ENCODE results near the gene STX8. TPM values are rescaled to one million over a fixed set of nuclear protein-coding genes. Genes with fewer than 3 reads are reported as not detected.

The STX8 gene
- polyA plus RNA-seq, 1 experiment = 44.7 TPM

DNA sequence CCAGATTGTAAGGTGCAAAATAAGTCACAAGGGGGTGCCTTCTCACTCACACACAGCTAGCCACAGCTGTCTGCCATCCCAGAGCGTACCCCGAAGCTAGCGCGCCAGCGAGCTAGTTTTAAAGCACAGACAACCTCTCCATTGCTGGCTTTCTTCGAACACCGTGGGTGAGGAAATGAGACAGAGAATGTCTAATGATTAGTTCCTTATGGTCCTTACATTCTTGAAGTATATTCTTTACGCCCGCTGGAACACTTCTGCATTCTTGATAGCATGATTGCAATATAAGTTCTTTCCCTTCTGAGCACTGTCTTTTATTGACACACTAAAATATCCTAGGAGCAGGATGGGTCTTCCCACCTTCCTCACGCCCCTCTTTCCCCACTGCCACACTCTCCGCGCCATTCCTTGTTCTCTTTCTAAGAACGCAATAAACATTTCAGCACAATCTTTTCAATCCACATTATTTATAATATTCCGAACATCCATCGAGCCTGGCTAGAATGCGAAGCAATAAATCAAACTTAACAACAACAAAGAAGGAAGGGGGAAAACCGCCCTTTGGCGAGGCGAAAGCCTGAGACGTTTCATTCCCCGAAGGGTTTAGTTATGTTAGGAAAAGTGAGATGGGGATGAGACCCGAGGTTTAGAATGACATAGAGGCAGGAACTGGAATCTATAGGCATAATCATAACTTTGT is 303.0 kb downstream of the STX8 start:
- H3K4me3 ChIP-seq (ENCODE audit: low read depth, low read length) = no peak overlapping the region
- DNase-seq (ENCODE audit: low read depth) = no peak
- CTCF ChIA-PET = interaction anchor here (1.3 kb wide), 1 partner anchor 12 kb away, joined by 3 read pairs; no protein-coding TSS in a partner anchor

DNA sequence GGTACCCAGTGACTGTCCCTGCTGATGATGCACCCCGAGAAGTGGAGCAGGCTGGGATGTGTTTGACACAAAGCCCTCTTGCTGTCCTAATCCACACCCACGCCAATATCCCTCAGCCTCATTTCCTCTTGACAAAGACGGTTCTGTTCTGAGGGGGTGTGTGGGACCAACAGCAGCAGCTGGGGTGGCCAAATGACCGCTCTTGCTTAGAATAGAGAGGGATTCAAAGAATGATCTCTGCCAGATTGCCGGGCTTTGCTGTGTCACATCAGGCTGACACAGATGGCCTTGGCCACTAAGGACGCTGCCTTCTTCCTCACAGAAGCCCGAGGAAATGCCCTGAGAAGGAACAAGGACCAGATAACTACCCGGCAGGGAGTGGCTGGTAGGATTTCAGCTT is 303.6 kb downstream of the STX8 start:
- Histone ChIP-seq H3K36me3 (ENCODE audit: control insufficient read depth, insufficient read depth, low read length) (no peaks in the 10 kb centered on the region), H3K27me3 (ENCODE audit: control insufficient read depth, insufficient read depth, low read length) (no peaks in the 10 kb centered on the region), H3K4me3 (ENCODE audit: low read depth, low read length) (no peak overlapping the region)
- POLR2A ChIA-PET = no interaction called here
- no peak for DNase-seq (ENCODE audit: low read depth)
- TF ChIP-seq, protein P1, sequence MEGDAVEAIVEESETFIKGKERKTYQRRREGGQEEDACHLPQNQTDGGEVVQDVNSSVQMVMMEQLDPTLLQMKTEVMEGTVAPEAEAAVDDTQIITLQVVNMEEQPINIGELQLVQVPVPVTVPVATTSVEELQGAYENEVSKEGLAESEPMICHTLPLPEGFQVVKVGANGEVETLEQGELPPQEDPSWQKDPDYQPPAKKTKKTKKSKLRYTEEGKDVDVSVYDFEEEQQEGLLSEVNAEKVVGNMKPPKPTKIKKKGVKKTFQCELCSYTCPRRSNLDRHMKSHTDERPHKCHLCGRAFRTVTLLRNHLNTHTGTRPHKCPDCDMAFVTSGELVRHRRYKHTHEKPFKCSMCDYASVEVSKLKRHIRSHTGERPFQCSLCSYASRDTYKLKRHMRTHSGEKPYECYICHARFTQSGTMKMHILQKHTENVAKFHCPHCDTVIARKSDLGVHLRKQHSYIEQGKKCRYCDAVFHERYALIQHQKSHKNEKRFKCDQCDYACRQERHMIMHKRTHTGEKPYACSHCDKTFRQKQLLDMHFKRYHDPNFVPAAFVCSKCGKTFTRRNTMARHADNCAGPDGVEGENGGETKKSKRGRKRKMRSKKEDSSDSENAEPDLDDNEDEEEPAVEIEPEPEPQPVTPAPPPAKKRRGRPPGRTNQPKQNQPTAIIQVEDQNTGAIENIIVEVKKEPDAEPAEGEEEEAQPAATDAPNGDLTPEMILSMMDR (IDR thresholded peaks at IDR 0.05; ENCODE audit: insufficient read depth, low read depth, low read length) = no peak
- CTCF ChIA-PET = interaction anchor here (1.3 kb wide), 1 partner anchor 12 kb away, joined by 3 read pairs; no protein-coding TSS in a partner anchor

More for the DNA sequence above, 303.0 kb downstream of the STX8 start:
- POLR2A ChIA-PET = no interaction called here
- Histone ChIP-seq H3K27me3 (ENCODE audit: control insufficient read depth, insufficient read depth, low read length) (no peaks in the 10 kb centered on the region), H3K36me3 (ENCODE audit: control insufficient read depth, insufficient read depth, low read length) (no peaks in the 10 kb centered on the region)
- TF ChIP-seq, protein P1 (IDR thresholded peaks at IDR 0.05; ENCODE audit: insufficient read depth, low read depth, low read length) = no peak

DNA sequence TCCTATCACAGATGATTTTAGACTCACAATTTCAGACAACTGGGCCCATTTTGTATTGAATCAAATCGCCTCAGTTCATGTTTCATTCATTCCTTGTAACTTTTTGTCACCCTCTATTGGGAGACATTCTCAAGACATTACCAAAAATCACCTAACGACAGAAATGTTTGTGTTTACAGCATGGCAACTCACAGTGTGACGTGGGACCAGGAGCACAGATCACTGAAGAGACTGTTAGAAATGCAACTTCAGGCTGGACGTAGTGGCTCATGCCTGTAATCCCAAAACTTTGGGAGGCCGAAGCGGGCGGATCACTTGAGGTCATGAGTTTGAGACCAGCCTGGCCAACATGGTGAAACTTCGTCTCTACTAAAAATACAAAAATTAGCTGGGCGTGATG is 304.7 kb downstream of the STX8 start:
- H3K27me3 ChIP-seq (ENCODE audit: control insufficient read depth, insufficient read depth, low read length) = no peaks in the 10 kb centered on the region
- POLR2A ChIA-PET = no interaction called here
- TF ChIP-seq, protein P1 (IDR thresholded peaks at IDR 0.05; ENCODE audit: insufficient read depth, low read depth, low read length) = no peak
- CTCF ChIA-PET = no interaction called here
- H3K36me3 ChIP-seq (ENCODE audit: control insufficient read depth, insufficient read depth, low read length) = no peaks in the 10 kb centered on the region
- DNase-seq (ENCODE audit: low read depth) = no peak
- H3K4me3 ChIP-seq (ENCODE audit: low read depth, low read length) = no peak overlapping the region

DNA sequence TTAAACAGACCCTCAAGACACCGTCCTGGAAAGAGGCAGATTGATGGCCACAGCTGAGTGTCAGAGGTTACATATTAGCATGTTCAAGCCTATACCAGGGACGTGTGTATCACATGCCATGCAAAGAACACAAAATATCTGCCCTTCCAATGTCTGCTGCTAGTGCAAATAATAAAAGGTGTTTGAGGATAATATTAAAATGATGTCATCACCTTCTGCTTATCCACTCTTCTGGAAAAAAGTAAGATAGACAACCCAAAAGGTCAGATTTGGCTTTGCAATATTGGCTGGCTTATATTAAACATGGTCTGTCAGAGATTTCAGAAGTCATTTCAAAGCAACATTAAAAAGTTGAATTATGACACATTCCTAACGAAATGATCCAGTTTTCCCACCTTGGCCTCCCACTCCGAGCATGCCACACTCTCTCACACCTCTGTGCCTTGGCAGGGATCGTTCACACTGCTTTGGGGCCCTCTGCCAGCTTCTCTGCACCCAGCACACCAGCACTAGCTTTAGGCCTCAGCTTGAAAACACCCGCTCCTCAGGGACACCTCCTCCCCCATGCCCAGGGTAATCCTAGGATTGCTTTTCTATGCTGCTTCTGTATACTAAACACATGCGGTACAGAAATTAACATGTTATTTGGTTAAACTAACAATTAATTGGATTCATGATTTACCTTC is 306.1 kb downstream of the STX8 start:
- ChIA-PET POLR2A (no interaction called here), CTCF (no interaction called here)
- TF ChIP-seq, protein P1 (IDR thresholded peaks at IDR 0.05; ENCODE audit: insufficient read depth, low read depth, low read length) = no peak
- Histone ChIP-seq H3K27me3 (ENCODE audit: control insufficient read depth, insufficient read depth, low read length) (no peaks in the 10 kb centered on the region), H3K4me3 (ENCODE audit: low read depth, low read length) (no peak overlapping the region), H3K36me3 (ENCODE audit: control insufficient read depth, insufficient read depth, low read length) (no peaks in the 10 kb centered on the region)
- DNase-seq (ENCODE audit: low read depth) = no peak

DNA sequence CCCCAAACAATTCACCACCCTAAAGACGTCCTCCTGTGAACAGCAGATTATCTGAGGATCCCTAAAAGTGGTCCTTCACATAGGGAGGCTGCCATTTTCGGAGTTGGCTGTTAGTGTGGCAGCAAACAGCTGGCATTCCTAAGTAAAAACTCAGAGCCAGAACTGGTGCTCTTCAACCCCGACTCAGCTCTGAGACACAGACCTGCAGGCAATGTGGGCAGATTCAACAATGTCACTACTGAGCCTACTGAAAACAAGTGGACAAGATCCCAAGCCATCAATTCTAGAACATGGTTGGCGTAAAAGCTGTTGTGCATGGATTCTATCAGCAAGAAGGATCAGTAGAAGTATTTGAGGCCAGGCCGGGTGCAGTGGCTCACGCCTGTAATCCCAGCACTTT is 307.1 kb downstream of the STX8 start:
- ChIA-PET POLR2A (interaction anchor here (0.7 kb wide), 1 partner anchor 32 kb away, joined by 7 read pairs; no protein-coding TSS in a partner anchor), CTCF (interaction anchor here (2.3 kb wide), 1 partner anchor 11 kb away, joined by 9 read pairs; no protein-coding TSS in a partner anchor)
- H3K27me3 ChIP-seq (ENCODE audit: control insufficient read depth, insufficient read depth, low read length) = no peaks in the 10 kb centered on the region
- H3K36me3 ChIP-seq (ENCODE audit: control insufficient read depth, insufficient read depth, low read length) = no peaks in the 10 kb centered on the region
- no peak for DNase-seq (ENCODE audit: low read depth)
- TF ChIP-seq, protein P1 (IDR thresholded peaks at IDR 0.05; ENCODE audit: insufficient read depth, low read depth, low read length) = no peak
- H3K4me3 ChIP-seq (ENCODE audit: low read depth, low read length) = no peak overlapping the region
